Measurements from ENCODE around the gene RILP.
"Not testable (repeated sequence)": the region's sequence is repeated elsewhere in the genome, so short reads cannot be mapped to it uniquely, and the experiment has no call there.

DNA sequence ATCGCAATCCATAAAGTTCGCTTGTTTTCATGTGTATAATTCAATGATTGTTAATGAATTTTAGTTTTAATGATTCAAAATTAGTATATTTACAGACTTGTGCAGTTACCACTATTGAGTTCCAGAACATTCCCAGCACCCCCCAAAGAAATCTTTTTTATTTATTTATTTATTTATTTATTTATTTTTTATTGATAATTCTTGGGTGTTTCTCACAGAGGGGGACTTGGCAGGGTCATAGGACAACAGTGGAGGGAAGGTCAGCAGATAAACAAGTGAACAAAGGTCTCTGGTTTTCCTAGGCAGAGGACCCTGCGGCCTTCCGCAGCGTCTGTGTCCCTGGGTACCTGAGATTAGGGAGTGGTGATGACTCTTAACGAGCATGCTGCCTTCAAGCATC, 38.7 kb upstream of the RILP start:
- TF ChIP-seq TCF7 (IDR thresholded peaks at IDR 0.05; ENCODE audit: borderline replicate concordance); ETV6 (conservative IDR thresholded peaks at IDR 0.05 in 1 of 2, IDR thresholded peaks at IDR 0.05 in 1 of 2; ENCODE audit: borderline replicate concordance in 1 of 2, low read depth in 1 of 2); SIN3A (IDR thresholded peaks at IDR 0.05; ENCODE audit: low read depth, low read length); PAX5 (IDR thresholded peaks at IDR 0.05; ENCODE audit: borderline replicate concordance, low read depth, low read length); BHLHE40 (IDR thresholded peaks at IDR 0.05; ENCODE audit: borderline replicate concordance in 1 of 2, low read depth in 2 of 2, low read length in 1 of 2); KDM1A (IDR thresholded peaks at IDR 0.05; ENCODE audit: borderline replicate concordance): not testable (repeated sequence)

Data from GM12878 (cell line).